Jurkat, Clone E6-1 (cell line): ENCODE measurements around the gene KDM4B. TPM values are rescaled to one million over a fixed set of nuclear protein-coding genes. Genes with fewer than 3 reads are reported as not detected.
"Not testable (repeated sequence)": the region's sequence is repeated elsewhere in the genome, so short reads cannot be mapped to it uniquely, and the experiment has no call there.

Source experiments
- DNase-seq: peaks from one replicate; pipeline ENCODE4 v3.0.0-alpha.2; 2011; ENCODE audit warnings: low read depth, low spot score
- H3K4me3 ChIP-seq: 2 replicates; pipeline ENCODE4 v1.5.1; 2011; ENCODE audit warnings: mild to moderate bottlenecking, low read length, control low read depth, moderate library complexity
- polyA plus RNA-seq: library from polyadenylated mRNA; unstranded; fragments of >200 nt; gene quantifications from one replicate; pipeline ENCODE4 v1.2.1, GENCODE V29; 2012; ENCODE audit warnings: missing spikeins; ENCODE audit not compliant: insufficient read length, insufficient read depth

Gene KDM4B
- polyA plus RNA-seq = 21.5 TPM

DNA sequence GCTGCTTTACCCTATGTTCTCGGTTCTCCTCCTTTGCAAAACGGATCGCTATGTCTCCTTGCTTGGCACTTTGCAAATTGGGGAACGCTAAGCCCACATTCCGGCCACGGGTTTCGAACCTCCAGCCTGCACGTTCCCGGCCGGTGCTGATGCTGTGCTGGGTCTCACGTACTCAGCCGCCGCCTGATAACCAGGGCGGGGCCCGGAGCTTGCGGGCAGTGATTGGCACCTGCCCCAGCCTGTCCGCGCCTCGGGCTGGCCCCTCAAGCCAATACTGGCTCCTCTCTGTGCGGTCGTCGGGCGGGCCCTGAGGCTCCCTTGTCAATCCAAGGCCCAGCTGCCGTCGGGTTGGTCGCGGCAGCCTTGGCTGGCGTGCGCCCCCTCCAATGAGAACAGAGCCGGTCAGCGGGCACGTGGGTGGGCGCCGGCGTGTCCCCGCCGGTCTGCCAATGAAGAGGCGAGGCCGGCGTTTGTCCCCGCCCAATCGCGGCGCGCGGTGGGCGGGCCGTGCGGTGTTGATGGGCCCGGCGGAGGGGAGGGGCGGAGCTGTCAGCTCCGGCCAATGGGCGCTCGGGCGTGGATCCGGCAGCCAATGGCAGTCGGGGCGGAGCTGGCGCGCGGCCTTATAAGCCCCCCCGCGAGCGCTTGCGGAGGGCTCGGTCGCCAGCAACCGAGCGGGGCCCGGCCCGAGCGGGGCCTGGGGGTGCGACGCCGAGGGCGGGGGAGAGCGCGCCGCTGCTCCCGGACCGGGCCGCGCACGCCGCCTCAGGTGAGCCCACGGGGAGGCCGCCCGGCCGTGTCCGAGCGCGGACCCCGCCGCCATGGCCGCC, at the start of gene KDM4B:
Gene KDM4B (plus strand): TSS at position 652 of the 830 bp plus-strand sequence. CDS start 63,778 bp downstream, outside the sequence.
- peak; percentile 98 for DNase-seq
- peak within 1 kb of the TSS; percentile 73 for H3K4me3 ChIP-seq

DNA sequence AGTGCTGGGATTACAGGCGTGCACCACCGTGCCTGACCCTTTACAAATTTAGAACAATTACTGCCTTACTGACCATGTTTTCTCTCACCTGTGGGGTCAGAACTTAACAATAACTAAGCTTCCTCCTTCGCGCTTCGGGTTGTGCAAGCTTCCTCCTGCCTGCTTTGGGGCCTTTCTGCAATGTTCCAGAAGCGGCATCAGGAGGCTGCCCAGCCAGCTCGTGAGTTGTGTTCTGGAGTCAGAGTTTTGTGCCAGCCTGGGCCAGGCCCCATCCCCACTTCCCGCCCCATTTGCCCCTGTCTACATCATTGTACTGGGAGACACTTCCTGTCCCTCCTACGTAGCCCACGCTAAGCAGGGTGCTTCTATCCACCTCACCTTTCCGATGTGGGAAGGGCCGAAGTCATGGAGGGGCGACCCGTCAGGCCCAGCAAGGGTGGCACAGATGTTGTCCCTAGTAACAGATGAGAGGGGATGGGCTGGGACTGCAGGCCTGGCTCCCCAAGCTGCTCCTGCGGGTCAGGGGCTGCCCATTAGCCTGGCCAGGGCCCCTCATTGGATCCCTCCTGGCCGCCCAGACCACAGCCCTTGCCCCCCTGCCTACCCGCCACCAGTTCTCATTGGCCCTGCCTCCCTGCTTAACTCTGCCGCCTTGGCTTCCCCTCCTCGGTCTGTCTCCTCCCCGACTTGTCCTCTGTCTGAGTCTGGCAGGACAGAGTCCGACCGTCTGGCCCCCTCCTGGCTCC, 46.2 kb upstream of the KDM4B start:
- no peak for DNase-seq
- H3K4me3 ChIP-seq = no peak overlapping the region

DNA sequence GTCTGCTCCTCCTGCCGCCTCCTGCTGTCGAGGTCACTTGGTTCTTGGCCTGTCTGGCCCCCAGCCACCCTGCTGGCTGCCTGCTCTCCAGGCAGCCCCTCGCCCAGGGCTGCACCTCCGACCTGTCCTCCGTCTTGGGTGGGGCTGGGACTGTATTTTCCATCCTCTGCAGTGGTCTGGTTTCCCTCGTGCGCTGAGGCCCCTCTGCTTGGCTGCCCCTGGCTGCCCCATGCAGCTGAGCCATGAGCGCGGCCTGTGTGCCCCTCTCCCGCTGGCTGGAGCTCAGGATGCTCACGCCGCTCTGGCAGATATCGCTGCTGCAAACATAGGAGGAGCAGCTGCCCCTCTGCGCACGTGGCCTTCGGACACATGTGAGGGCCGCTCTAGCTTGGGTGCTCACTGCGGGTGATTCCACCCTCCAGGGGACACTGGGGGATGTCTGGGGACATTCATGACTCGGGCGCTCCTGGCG, 45.6 kb upstream of the KDM4B start:
- DNase-seq = no peak
- H3K4me3 ChIP-seq = no peak overlapping the region

DNA sequence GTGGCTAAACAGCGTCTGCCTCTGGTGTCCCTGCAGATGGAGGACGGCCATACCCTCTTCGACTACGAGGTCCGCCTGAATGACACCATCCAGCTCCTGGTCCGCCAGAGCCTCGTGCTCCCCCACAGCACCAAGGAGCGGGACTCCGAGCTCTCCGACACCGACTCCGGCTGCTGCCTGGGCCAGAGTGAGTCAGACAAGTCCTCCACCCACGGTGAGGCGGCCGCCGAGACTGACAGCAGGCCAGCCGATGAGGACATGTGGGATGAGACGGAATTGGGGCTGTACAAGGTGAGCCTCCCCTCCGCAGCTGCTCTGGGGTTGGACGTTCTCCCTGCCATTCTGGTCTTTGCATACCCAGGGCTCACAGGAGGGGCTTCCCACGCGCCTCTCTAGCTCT, 39.7 kb upstream of the KDM4B start:
- no peak for DNase-seq
- no peak overlapping the region for H3K4me3 ChIP-seq

DNA sequence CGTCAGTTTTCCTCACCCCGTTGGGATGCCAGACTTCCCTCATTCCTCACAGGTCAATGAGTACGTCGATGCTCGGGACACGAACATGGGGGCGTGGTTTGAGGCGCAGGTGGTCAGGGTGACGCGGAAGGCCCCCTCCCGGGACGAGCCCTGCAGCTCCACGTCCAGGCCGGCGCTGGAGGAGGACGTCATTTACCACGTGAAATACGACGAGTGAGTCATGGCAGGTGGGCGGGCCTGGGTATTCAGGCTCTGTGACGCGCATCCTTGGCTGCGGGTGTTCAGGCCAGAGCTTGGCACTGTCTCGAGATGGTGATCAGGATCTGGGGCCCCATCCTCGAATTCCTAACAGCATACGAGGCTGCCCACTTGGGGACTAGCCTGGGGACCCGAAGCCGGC, 38.2 kb upstream of the KDM4B start:
- DNase-seq = no peak
- H3K4me3 ChIP-seq = no peak overlapping the region

DNA sequence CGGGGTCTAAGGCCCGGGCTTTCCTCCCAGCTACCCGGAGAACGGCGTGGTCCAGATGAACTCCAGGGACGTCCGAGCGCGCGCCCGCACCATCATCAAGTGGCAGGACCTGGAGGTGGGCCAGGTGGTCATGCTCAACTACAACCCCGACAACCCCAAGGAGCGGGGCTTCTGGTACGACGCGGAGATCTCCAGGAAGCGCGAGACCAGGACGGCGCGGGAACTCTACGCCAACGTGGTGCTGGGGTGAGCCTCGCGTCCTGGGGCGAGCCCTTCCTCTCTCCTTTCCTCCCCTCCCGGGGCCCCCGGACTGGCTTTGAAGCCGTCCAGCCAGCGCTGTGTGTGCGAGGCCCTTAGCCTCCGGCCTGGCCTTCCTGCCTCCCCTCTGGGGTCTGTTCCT, 36.2 kb upstream of the KDM4B start:
- no peak overlapping the region for H3K4me3 ChIP-seq
- no peak for DNase-seq

DNA sequence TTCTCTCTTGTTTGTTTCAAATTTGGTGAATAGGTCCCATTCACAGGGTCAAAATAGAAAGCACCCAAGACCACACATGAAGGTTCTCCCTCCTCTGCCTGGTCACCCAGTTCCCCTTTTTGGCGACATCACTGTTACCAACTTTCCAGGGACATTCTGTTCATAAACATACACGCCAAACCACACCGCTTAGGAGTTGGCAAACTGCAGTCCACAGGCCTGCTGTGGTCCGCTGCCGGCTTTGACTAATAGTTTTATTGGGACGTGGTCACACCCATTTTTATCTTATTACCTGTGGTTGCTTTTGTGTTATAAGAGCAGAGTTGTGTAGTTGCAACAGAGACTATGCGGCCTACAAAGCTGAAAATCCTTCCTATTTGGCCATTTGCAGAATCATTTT, 35.4 kb upstream of the KDM4B start:
- no peak overlapping the region for H3K4me3 ChIP-seq
- no peak for DNase-seq

DNA sequence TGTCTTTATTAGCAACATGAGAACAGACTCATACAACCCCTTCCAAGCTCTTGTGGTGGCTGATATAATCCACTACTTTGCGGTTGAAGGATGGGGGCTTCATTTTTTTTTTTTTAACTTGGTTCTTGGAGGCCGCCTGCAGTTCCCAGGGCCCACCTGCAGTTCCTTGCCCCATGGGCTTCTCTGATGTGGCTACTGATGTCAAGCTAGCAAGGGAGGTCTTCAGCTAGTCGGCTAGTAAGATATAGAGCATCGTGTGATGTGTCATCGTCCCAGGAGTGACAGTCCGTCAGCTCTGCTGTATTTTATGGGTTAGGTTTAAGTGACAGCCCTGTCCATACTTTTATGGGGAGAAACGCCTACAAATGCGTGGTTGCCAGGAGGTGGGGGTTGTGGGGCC, 33.5 kb upstream of the KDM4B start:
- H3K4me3 ChIP-seq = no peak overlapping the region
- peak; percentile 94 for DNase-seq

DNA sequence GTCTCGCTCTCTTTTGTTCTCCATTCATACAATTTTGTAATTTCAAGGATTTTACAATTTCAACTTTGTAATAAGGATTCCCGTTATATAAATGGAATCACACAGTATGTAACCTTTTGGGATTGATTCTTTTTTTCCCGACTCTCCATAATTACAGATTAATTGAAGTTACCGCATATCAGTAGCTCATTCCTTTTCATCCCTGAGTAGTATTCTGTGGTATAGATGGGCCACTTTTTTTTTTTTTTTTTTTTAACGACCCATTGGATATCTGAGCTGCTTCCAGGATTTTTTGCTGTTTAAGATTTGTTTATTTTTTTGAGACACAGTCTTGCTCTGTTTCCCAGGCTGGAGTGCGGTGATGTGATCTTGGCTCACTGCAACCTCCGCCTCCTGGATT, 31.9 kb upstream of the KDM4B start:
- no peak for DNase-seq
- no peak overlapping the region for H3K4me3 ChIP-seq

DNA sequence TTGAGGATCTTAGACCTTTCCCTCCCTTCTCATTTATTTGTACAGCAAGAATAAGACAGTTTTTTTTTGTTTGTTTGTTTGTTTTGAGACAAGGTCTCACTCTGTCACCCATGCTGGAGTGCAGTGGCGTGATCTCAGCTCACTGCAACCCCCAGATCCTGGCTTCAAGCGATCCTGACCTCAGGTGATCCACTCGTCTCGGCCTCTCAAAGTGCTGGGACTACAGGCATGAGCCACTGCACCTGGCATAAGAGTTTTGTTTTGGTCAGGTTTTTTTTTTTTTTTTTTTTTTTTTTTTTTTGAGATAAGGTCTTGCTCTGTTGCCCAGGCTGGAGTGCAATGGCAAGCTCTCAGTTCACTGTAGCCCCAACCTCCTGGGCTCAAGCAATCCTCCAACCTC, 30.5 kb upstream of the KDM4B start:
- not testable (repeated sequence) for H3K4me3 ChIP-seq, DNase-seq

DNA sequence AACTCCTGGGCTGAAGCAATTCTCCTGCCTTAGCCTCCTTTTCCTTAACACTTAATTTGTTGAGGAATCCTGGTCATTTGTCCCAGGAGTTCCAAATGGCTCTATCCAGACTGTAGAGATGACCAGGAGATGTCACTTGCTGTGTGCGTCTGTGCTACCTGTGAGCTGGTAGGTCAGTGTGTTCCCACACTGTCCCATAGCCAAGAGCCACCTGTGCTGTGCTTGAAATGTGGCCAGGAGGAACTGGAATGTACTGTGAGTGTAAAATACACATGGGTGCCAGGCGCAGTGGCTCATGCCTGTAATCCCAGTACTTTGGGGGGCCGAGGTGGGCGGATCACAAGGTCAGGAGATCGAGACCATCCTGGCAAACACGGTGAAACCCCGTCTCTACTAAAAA, 29.4 kb upstream of the KDM4B start:
- H3K4me3 ChIP-seq = no peak overlapping the region
- DNase-seq = no peak

DNA sequence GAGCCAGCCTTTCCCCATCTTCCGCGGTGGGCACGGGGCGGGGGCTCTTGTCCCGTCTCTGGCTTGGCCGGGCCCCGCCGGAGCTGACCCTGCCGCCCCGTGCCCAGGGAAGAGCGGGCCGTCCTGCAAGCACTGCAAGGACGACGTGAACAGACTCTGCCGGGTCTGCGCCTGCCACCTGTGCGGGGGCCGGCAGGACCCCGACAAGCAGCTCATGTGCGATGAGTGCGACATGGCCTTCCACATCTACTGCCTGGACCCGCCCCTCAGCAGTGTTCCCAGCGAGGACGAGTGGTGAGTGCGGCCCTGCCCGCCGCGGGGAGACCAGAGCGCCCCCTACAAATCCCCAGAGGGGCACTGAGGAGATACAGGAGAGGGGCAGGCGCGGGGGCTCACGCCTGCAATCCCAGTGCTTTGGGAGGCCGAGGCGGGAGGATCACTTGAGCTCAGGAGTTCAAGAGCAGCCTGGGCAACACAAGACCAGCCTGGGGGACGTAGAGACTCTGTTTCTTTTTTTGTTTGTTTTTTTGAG, 27.2 kb upstream of the KDM4B start:
- not testable (repeated sequence) for DNase-seq, H3K4me3 ChIP-seq

DNA sequence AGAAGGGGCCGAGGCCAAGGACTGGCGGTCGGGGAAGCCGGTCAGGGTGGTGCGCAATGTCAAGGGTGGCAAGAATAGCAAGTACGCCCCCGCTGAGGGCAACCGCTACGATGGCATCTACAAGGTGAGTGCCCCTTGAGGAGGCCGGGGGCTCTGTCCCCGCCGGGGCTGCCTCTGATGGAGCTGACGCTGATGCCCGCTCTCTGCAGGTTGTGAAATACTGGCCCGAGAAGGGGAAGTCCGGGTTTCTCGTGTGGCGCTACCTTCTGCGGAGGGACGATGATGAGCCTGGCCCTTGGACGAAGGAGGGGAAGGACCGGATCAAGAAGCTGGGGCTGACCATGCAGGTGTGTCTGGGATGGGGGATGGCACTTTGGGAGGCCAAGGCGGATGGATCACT, 18.3 kb upstream of the KDM4B start:
- not testable (repeated sequence) for DNase-seq, H3K4me3 ChIP-seq

DNA sequence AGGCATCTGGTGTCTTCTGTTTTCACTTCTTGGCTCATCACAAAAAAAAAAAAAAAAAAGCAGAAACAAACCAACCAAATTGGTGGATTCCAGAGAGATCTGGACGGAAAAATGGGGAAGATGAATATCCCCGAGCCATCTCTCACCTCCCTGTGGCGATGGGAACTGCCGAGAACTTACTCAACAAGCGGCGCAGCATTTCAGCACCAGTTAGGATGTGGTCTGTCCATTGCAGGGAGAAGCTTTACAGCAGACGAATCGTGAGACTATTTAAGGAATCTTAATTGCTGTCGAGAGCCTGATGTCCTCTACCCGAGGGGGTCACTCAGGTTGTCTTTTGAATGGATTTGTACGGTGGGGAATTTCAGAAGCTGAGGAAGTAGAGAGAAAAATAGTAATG, 17.3 kb upstream of the KDM4B start:
- DNase-seq = no peak
- H3K4me3 ChIP-seq = no peak overlapping the region

DNA sequence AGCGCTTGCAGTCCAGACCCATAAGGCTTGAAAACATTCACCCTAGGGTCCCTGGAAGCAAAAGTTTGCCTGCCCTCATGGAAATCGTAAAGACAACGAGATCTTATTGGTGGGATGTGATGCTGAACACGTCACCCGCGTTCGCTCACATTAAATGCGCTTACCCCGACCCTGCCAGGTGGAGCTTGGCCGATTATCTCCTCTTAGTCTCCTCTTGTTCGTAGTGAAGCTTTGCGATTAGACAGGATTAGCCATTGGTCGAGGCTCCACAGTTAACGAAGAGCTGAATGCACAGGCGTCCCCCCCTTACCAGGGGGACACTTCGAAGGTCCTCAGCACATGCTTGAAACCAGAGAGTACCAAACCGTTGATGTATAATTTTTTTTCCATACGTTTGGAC, 16.0 kb upstream of the KDM4B start:
- no peak for DNase-seq
- no peak overlapping the region for H3K4me3 ChIP-seq

DNA sequence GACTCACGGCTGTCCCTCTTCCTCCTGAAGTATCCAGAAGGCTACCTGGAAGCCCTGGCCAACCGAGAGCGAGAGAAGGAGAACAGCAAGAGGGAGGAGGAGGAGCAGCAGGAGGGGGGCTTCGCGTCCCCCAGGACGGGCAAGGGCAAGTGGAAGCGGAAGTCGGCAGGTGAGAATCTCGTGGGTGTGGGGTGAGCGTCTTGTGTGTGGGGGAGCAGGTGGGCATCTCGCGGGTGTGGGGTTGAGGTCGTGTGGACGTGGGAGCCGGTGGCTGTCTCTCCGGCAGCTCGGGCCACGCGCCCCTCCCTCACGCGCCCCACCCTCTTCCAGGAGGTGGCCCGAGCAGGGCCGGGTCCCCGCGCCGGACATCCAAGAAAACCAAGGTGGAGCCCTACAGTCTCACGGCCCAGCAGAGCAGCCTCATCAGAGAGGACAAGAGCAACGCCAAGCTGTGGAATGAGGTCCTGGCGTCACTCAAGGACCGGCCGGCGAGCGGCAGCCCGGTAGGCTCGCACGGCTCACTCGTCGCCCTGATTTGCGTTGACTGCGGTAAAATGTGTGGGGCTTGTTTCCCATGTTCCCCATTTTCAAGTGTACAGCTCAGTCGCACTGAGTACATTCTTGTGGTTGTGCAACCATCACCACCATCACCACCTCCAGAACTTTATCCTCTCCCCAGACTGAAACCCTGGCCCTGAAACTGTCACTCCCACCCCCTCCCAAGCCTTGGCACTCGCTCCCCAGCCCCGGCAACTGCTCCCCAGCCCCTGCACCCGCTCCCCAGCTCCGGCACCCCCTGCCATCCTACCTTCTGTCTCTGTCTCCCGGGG, 14.4 kb upstream of the KDM4B start:
- H3K4me3 ChIP-seq, DNase-seq: not testable (repeated sequence)

DNA sequence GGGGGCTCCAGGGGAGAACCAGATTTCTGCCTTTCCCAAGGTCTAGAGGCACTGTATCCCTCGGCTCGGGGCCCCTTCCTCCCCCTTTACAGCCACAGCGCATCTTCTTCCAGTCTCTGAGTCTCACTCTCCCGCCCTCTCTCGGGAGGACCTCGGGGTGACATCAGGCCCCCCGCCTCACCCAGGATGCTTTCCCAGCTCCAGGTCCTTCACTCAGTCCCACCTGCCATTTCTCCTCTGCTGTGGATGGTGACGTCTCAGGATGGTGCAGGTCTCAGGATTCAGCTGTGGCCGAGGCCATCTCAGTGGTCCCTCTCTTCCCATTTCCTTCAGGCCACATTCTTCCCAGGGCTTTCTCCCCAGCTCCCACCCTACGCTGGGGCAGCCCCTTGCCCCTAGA, 13.6 kb upstream of the KDM4B start:
- DNase-seq = no peak
- no peak overlapping the region for H3K4me3 ChIP-seq

DNA sequence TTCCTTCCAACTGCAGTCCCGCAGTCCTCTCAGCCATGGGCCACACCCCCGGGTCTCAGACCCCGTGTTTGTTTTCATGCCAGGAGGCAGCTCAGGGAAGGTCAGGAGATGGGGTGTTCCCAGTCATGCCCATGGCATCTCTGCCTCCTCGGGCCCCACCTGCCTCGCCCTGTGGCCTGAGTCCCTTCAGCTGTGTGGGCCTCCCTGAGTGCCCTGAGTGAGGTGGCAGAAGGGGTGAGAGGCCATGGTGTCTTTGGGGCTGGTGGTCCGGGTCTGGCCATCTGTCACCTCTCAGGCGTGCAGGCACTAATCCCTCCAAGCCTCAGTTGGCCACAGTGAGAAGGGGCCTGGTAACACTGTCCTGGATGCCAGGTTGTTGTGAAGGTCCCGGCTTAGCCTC, 10.9 kb upstream of the KDM4B start:
- H3K4me3 ChIP-seq = no peak overlapping the region

DNA sequence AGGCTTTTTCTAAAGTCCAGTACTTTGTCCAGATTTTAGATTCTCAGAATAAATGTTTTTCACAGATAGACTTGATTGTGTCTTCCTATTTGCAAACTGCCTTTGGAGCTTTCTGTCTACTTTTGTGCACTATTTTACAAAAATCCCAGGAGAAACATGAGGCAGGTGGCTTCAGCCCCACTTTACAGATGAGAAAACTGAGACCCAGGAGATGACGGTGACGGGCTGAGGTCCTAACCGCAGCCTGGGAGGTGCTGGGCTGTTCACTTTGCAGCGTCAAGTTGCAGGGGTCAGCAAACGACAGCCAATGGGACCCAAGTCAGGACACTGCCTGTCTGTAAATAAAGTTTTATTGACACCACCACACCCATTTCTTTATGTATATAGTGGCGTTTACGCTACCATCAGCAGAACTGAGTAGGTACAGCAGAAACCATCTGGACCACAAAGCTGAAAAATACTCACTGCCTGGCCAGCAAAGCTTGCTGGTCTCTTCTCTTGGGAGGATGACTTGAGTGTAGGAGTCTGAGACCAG, 6.8 kb upstream of the KDM4B start:
- DNase-seq = no peak
- H3K4me3 ChIP-seq = no peak overlapping the region

More for the DNA sequence above, 10.9 kb upstream of the KDM4B start:
- DNase-seq = no peak
